ENCODE data around the gene TXNDC2. TPM values are rescaled to one million over a fixed set of nuclear protein-coding genes. Genes with fewer than 3 reads are reported as not detected.

Gene TXNDC2
- polyA plus RNA-seq, 3 donors = 0.10 to 0.36 TPM; not detected in 1

DNA sequence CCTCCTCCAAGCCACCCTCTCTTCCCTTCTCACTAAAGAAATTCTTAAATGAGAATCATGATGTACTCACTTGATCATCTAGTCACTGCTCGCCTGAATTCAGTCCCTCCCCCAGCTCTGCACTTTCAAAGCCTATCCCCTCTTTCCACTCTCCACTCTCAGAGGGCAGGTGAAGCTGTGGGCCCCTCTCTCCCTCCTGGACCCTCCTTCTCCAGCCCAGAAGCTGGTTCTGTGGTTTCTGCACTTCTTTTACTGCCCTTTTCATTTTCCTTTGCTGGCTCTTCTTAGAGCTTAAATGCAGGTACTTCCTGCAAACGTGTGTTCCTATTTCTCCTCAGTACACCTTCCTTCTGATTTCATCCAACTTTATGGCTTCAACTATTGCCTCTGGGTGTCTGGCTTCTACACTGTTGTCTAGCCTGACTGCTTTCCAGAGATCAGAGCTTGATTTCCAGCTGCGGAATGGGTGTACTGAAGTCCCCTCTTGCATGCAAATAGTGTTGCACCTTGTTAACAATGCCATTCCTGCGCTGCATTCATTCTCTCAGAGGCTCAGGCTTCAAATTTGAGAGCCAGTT, 15.3 kb upstream of the TXNDC2 start:
- H3K27ac Mint-ChIP-seq = peak overlapping the region; percentile 51 to 91 (median 78)
- Histone ChIP-seq H3K4me2 (replicated peaks; ENCODE audit: extremely low read depth, low read length, poor library complexity, severe bottlenecking) (no peak overlapping the region), H3K9me3 (replicated peaks in 1 of 2; ENCODE audit: control insufficient read depth in 1 of 2, insufficient read depth in 1 of 2, low read length in 2 of 2) (peaks cover 4 to 8% of the 10 kb centered on the region in 2 donors), H3K4me1 (ENCODE audit: control insufficient read depth in 1 of 2, insufficient read depth in 2 of 2, low read length in 2 of 2) (peaks cover 34 to 47% of the 10 kb centered on the region in 2 donors), H4K20me1 (ENCODE audit: insufficient read depth, low read length) (no peaks in the 10 kb centered on the region), H3K4me3 (replicated peaks in 1 of 3; ENCODE audit: low read depth in 2 of 3, low read length in 3 of 3) (no peak overlapping the region), H3K9ac (ENCODE audit: insufficient read depth, low read length, poor library complexity, severe bottlenecking) (no peak overlapping the region), H2AFZ (ENCODE audit: insufficient read depth, low read depth, low read length, poor library complexity, severe bottlenecking) (peak overlapping the region; percentile 64), H3K27me3 (ENCODE audit: control insufficient read depth in 2 of 2, insufficient read depth in 2 of 2, low read length in 2 of 2) (no peaks in the 10 kb centered on the region), H3K36me3 (replicated peaks in 1 of 2; ENCODE audit: control insufficient read depth in 1 of 2, insufficient read depth in 2 of 2, low read length in 2 of 2) (no peaks in the 10 kb centered on the region), H3K79me2 (ENCODE audit: insufficient read depth, low read length) (no peaks in the 10 kb centered on the region), H3K27ac (ENCODE audit: low read depth in 1 of 2, low read length in 2 of 2) (peak overlapping the region in 1 of 2 donors; percentile 63)
- H3K36me3 Mint-ChIP-seq = peaks cover 7 to 8% of the 10 kb centered on the region in 2 donors
- H3K9me3 Mint-ChIP-seq = peaks cover 5 to 13% (median 6%) of the 10 kb centered on the region in 7 donors
- intact Hi-C loops (cut with micrococcal nuclease) = loop anchor here in 1 of 2 donors (5.0 kb wide), 1 partner anchor 37 kb away; no protein-coding TSS in a partner anchor
- DNase-seq = no peak
- TF ChIP-seq, protein P1, sequence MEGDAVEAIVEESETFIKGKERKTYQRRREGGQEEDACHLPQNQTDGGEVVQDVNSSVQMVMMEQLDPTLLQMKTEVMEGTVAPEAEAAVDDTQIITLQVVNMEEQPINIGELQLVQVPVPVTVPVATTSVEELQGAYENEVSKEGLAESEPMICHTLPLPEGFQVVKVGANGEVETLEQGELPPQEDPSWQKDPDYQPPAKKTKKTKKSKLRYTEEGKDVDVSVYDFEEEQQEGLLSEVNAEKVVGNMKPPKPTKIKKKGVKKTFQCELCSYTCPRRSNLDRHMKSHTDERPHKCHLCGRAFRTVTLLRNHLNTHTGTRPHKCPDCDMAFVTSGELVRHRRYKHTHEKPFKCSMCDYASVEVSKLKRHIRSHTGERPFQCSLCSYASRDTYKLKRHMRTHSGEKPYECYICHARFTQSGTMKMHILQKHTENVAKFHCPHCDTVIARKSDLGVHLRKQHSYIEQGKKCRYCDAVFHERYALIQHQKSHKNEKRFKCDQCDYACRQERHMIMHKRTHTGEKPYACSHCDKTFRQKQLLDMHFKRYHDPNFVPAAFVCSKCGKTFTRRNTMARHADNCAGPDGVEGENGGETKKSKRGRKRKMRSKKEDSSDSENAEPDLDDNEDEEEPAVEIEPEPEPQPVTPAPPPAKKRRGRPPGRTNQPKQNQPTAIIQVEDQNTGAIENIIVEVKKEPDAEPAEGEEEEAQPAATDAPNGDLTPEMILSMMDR (IDR thresholded peaks at IDR 0.05) = no peak
- 57% methylated on average over 3 of the region's 4 CpGs for WGBS (ENCODE audit: insufficient coverage)
- peaks cover 0 to 2% (median 0%) of the 10 kb centered on the region in 3 donors for H3K27me3 Mint-ChIP-seq (ENCODE audit: low read depth in 3 of 3)
- H3K4me1 Mint-ChIP-seq = peaks cover 49% of the 10 kb centered on the region
- H3K4me3 Mint-ChIP-seq = no peak overlapping the region

DNA sequence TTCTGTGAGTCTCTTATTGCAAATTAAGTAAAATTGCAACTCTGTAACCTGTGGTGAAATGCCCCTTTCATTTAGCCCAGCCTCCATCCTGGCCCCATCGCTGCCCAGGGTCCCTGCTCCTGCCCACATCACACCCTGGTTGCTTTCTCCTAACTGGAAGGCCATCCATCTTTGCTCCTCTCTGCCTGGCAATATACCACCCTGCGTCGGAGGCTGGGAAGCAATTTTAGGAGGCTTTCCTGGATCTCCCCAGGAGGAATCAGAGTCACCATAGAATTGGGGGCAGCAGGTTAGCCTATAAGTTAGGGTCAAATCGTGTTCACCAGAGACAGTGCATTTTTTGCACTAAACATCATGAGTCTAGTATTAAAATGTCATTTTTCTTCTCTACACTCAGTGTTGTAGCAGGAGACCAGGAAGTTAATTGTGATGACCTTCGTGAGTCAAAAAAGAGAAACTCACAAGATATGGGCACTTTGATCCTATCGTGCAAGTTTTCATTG, 14.5 kb upstream of the TXNDC2 start:
- Mint-ChIP-seq H3K4me3 (no peak overlapping the region), H3K4me1 (peaks cover 45% of the 10 kb centered on the region), H3K27me3 (ENCODE audit: low read depth in 3 of 3) (peaks cover 0 to 2% (median 0%) of the 10 kb centered on the region in 3 donors), H3K36me3 (peaks cover 1 to 2% of the 10 kb centered on the region in 2 donors), H3K9me3 (peaks cover 0 to 6% (median 0%) of the 10 kb centered on the region in 7 donors), H3K27ac (peak overlapping the region in 1 of 7 donors; percentile 61)
- H3K9me3 ChIP-seq (replicated peaks in 1 of 2; ENCODE audit: control insufficient read depth in 1 of 2, insufficient read depth in 1 of 2, low read length in 2 of 2) = peaks cover 0 to under 1% of the 10 kb centered on the region in 2 donors
- TF ChIP-seq, protein P1 (IDR thresholded peaks at IDR 0.05) = no peak
- no peak for DNase-seq
- H3K4me3 ChIP-seq (replicated peaks in 1 of 3; ENCODE audit: low read depth in 2 of 3, low read length in 3 of 3) = no peak overlapping the region
- H2AFZ ChIP-seq (ENCODE audit: insufficient read depth, low read depth, low read length, poor library complexity, severe bottlenecking) = no peak overlapping the region
- H4K20me1 ChIP-seq (ENCODE audit: insufficient read depth, low read length) = no peaks in the 10 kb centered on the region
- H3K27me3 ChIP-seq (ENCODE audit: control insufficient read depth in 2 of 2, insufficient read depth in 2 of 2, low read length in 2 of 2) = no peaks in the 10 kb centered on the region
- intact Hi-C loops (cut with micrococcal nuclease) = loop anchor here in 1 of 2 donors (5.0 kb wide), 1 partner anchor 36 kb away; no protein-coding TSS in a partner anchor
- H3K79me2 ChIP-seq (ENCODE audit: insufficient read depth, low read length) = no peaks in the 10 kb centered on the region
- peaks cover 34 to 44% of the 10 kb centered on the region in 2 donors for H3K4me1 ChIP-seq (ENCODE audit: control insufficient read depth in 1 of 2, insufficient read depth in 2 of 2, low read length in 2 of 2)
- WGBS (ENCODE audit: insufficient coverage) = 60% methylated on average over 2 of the region's 6 CpGs
- no peak overlapping the region for H3K9ac ChIP-seq (ENCODE audit: insufficient read depth, low read length, poor library complexity, severe bottlenecking)
- no peak overlapping the region for H3K27ac ChIP-seq (ENCODE audit: low read depth in 1 of 2, low read length in 2 of 2)
- H3K4me2 ChIP-seq (replicated peaks; ENCODE audit: extremely low read depth, low read length, poor library complexity, severe bottlenecking) = no peak overlapping the region
- H3K36me3 ChIP-seq (replicated peaks in 1 of 2; ENCODE audit: control insufficient read depth in 1 of 2, insufficient read depth in 2 of 2, low read length in 2 of 2) = no peaks in the 10 kb centered on the region
